Thyroid gland (tissue), 4 donors: ENCODE data around the gene CYP4F3.

Experiments
- CTCF ChIP-seq, 6 experiments: fragments of 200-600 bp in 3 of 6; fragments of 450-650 bp in 3 of 6; sonication (generic) in 3 of 6; IDR thresholded peaks; one replicate each; pipeline ENCODE4 v1.5.1; 2016 to 2019; ENCODE audit warnings: antibody characterized with exemption in 6 of 6, mild to moderate bottlenecking in 2 of 6, inconsistent platforms in 1 of 6, moderate library complexity in 1 of 6
- POLR2A ChIP-seq, 2 donors: fragments of 450-650 bp; IDR thresholded peaks; one replicate each; pipeline ENCODE4 v1.6.1; 2017; ENCODE audit warnings: antibody characterized with exemption in 2 of 2, mild to moderate bottlenecking in 2 of 2, moderate library complexity in 1 of 2

GRCh38 chr19:15634105-15634504 lies 6.6 kb upstream of the CYP4F3 start:
- TF ChIP-seq POLR2A (IDR thresholded peaks at IDR 0.05), result no peak
- no peak for TF ChIP-seq CTCF (IDR thresholded peaks at IDR 0.05)
